Muscle layer of duodenum (tissue), 2 donors: Measurements from ENCODE around the gene OR10A6.

ENCODE experiments used
- H3K27ac ChIP-seq: one replicate; pipeline ENCODE4 v1.7.0; 2013; ENCODE audit warnings: mild to moderate bottlenecking, low read length
- H3K27me3 ChIP-seq: one replicate; pipeline ENCODE4 v1.7.0; 2013; ENCODE audit warnings: low read depth, mild to moderate bottlenecking, control low read depth, low read length
- H3K36me3 ChIP-seq, 2 donors: one replicate each; pipeline ENCODE4 v1.7.0; 2013; ENCODE audit warnings: low read length in 2 of 2, control low read depth in 1 of 2, mild to moderate bottlenecking in 1 of 2; ENCODE audit not compliant: insufficient read depth in 2 of 2, control insufficient read depth in 1 of 2
- H3K4me1 ChIP-seq, 2 donors: one replicate each; pipeline ENCODE4 v1.7.0; 2013; ENCODE audit warnings: low read length in 2 of 2, mild to moderate bottlenecking in 2 of 2, control low read depth in 1 of 2, moderate library complexity in 1 of 2; ENCODE audit not compliant: insufficient read depth in 2 of 2, control insufficient read depth in 1 of 2
- H3K4me3 ChIP-seq, 2 donors: one replicate each; pipeline ENCODE4 v1.7.0; 2013; ENCODE audit warnings: low read length in 2 of 2, low read depth in 1 of 2, mild to moderate bottlenecking in 1 of 2
- H3K9me3 ChIP-seq, 2 donors: one replicate each; pipeline ENCODE4 v1.7.0; 2013; ENCODE audit warnings: low read length in 2 of 2, control low read depth in 1 of 2, mild to moderate bottlenecking in 1 of 2; ENCODE audit not compliant: control insufficient read depth in 1 of 2
- donor health status: healthy.

OR10A6 gene

DNA sequence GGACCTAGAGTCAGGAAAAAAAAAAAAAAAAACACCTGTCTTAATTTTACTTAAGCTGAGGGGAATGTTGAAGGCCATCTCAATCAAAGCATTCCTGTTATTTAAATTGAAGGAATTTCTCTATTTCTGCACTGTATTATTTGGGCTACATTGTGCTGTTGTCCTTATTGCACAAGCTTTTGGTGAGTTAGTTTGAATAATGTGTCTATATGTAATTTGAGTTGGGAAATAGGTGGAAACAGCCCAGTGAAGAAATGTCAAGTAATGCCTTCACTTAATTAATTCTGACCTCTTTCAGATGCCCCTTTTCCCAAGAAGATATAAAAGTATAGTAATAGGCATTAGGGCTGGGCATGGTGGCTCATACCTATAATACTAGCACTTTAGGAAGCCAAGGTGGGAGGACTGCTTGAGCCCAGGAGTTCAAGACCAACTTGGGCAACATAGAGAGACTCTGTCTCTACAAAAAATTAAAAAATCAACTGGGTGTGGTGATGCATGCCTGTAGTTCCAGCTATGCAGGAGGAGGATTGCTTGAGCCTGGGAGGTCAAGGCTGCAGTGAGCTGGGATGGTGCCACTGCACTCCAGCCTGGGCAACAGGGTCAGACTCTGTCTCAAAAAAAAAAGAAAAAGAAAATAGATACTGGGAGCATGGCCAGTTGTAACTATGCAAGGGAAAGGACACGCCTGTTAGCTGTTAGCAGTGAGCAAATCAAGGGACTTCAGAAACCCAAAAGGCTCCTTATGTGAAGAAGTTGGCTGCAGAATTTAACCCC lies 34.9 kb downstream of the OR10A6 start:
- H3K27me3 ChIP-seq: no peaks in the 10 kb centered on the region
- H3K4me1 ChIP-seq: no peaks in the 10 kb centered on the region
- no peak overlapping the region for H3K27ac ChIP-seq
- no peaks in the 10 kb centered on the region for H3K9me3 ChIP-seq
- H3K4me3 ChIP-seq: no peak overlapping the region
- H3K36me3 ChIP-seq: no peaks in the 10 kb centered on the region

GRCh38 chr11:7894251-7894650 lies 36.8 kb downstream of the OR10A6 start:
- no peak overlapping the region for H3K4me3 ChIP-seq
- no peaks in the 10 kb centered on the region for H3K4me1 ChIP-seq
- no peaks in the 10 kb centered on the region for H3K36me3 ChIP-seq
- no peaks in the 10 kb centered on the region for H3K9me3 ChIP-seq
- no peaks in the 10 kb centered on the region for H3K27me3 ChIP-seq
- no peak overlapping the region for H3K27ac ChIP-seq

DNA sequence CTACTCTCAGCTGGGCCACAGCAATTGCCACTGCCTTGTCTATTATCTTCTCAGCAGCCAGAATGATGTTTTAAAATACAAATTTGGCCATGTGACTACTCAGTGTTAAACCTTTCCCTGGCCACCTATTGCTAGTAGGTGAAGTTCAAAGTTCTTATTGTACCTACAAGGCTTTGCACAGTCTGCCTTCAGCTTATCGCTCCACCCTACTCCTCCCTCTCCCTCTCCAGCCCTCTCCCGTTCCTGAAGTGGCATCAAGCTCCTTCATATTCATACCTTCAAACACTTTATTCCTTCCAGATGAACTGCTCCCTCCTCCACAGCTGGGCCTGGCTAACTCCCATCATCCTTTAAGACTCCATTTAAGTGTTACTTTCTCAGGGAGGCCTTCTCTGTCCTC lies 37.3 kb downstream of the OR10A6 start:
- Histone ChIP-seq H3K27ac (no peak overlapping the region), H3K4me3 (no peak overlapping the region), H3K9me3 (no peaks in the 10 kb centered on the region), H3K36me3 (no peaks in the 10 kb centered on the region), H3K4me1 (no peaks in the 10 kb centered on the region), H3K27me3 (no peaks in the 10 kb centered on the region)

- H3K4me3 ChIP-seq: no peak overlapping the region
- H3K27me3 ChIP-seq: no peaks in the 10 kb centered on the region
- no peaks in the 10 kb centered on the region for H3K4me1 ChIP-seq
- no peaks in the 10 kb centered on the region for H3K36me3 ChIP-seq
- no peaks in the 10 kb centered on the region for H3K9me3 ChIP-seq
- no peak overlapping the region for H3K27ac ChIP-seq
Measured at GRCh38 chr11:7892840-7893254, 38.2 kb downstream of the OR10A6 start.

DNA sequence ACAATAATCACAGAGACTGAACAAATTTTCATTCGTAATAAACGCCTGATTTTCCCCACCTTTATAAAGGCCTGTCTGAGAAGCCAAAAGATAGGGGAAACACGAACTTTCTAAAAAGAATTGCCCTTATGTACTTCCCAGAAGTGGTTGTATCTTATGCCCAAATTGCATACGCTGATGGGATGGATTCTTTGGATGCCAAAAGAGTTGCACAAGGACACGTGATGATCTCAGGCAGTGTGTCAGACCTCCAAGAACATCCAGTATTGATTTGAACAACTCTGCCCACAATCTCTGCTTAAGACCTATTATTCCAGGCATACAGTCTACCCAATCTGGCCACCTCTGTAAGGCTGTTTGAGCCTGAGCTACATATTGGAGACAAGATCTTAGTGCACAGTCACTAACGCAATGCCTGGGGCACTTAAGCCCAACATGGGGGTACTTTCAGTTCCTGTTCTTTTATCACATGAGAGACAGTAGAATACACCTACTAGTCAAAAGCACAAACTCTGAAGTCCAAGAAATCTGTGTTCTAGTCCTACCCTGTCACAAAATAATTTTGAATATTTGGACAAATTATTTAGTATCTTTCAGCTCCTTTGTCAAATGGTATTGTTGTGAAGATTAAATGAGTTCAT lies 38.9 kb downstream of the OR10A6 start:
- no peak overlapping the region for H3K4me3 ChIP-seq
- H3K27me3 ChIP-seq: no peaks in the 10 kb centered on the region
- no peak overlapping the region for H3K27ac ChIP-seq
- no peaks in the 10 kb centered on the region for H3K4me1 ChIP-seq
- no peaks in the 10 kb centered on the region for H3K9me3 ChIP-seq
- no peaks in the 10 kb centered on the region for H3K36me3 ChIP-seq

GRCh38 chr11:7890417-7891172 lies 40.5 kb downstream of the OR10A6 start:
- no peaks in the 10 kb centered on the region for H3K9me3 ChIP-seq

GRCh38 chr11:7889985-7890384 lies 41.1 kb downstream of the OR10A6 start:
- Histone ChIP-seq H3K4me3 (no peak overlapping the region), H3K27me3 (no peaks in the 10 kb centered on the region), H3K36me3 (no peaks in the 10 kb centered on the region), H3K4me1 (no peaks in the 10 kb centered on the region), H3K9me3 (no peaks in the 10 kb centered on the region), H3K27ac (no peak overlapping the region)

More at GRCh38 chr11:7890417-7891172, 40.5 kb downstream of the OR10A6 start:
- H3K27ac ChIP-seq: no peak overlapping the region
- H3K4me1 ChIP-seq: no peaks in the 10 kb centered on the region
- H3K4me3 ChIP-seq: no peak overlapping the region
- no peaks in the 10 kb centered on the region for H3K36me3 ChIP-seq
- no peaks in the 10 kb centered on the region for H3K27me3 ChIP-seq

DNA sequence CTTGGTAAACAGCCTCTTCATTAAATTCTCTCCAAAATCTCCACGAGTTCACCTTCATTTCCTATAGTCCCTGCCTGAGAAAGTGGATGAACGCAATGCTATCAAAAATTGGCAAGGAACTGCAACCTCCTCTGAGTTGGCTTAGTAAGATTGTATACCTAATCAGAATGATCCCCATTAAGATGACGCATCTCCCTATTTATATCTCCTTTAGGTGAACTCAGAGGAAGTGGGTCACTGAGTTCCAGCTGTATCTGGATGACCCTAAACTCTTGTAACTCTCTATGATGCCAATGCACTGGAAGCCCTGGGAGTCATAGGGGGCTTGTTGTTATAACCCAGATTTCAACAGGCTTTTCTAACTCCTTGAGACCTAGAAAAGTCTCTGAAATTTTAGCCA lies 48.2 kb downstream of the OR10A6 start:
- H3K27me3 ChIP-seq: no peaks in the 10 kb centered on the region
- no peaks in the 10 kb centered on the region for H3K36me3 ChIP-seq
- no peak overlapping the region for H3K27ac ChIP-seq
- H3K4me1 ChIP-seq: no peaks in the 10 kb centered on the region
- no peaks in the 10 kb centered on the region for H3K9me3 ChIP-seq
- H3K4me3 ChIP-seq: no peak overlapping the region
